GM15510 (cell line): ENCODE data around the gene THEM4.

Source experiments
- POLR2A ChIP-seq: IDR thresholded peaks from 3 replicates; pipeline ENCODE4 v1.6.1; 2011; ENCODE audit warnings: borderline replicate concordance; ENCODE audit not compliant: insufficient read length; ENCODE audit errors: extremely low read depth

The THEM4 gene

DNA sequence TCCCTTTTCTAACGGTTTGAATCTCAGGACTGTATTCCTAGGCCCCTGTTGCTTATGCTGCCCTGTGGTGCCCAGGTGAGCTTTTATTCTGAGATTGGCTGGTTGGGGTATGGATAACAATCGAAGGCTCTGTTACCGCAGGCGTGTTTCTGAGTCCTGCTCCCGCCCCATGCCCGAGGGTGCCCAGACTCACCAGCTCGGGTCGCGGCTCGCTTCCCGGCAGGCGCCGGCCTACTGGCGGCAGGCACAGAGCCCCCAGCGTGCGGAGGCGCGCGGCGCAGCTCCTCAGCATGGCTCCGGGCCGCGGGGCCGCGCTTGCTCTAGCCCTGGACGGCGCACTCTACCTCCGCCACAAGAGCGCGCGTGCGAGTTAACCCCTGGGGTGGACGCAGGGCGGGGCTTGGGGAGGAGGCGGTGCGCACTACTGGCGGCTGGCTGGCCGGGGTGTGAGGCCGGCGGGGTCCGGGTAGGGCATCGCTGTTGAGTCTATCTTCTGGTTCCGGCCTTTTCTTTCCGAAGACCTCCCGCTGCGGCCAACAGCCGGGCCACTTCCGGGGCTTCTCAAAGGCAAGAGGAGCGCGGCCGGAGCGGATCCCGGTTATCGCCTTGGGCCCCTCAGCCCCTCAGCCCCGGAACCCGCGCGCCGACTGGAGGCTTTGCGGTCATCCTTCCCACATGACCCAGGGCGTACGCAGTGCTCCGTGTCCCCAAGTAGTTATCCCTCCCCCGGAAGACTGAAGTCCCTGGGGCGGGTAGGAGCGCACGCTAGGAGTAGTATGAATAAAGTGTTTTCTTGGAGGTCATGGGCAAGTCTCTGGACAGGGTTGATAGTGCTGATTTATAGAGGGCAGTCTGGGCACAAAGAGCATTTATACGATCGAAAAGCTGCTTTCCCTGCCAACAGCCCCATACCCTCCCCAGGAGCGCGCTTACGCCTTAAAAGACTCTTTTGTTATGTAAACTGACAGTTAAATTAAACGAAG lies at the start of gene THEM4:
Gene THEM4, minus strand, starts transcription at position 345 of the 983 bp plus-strand sequence. Its CDS starts 53 bp downstream, at position 292.
- peak; percentile 89 for TF ChIP-seq POLR2A

DNA sequence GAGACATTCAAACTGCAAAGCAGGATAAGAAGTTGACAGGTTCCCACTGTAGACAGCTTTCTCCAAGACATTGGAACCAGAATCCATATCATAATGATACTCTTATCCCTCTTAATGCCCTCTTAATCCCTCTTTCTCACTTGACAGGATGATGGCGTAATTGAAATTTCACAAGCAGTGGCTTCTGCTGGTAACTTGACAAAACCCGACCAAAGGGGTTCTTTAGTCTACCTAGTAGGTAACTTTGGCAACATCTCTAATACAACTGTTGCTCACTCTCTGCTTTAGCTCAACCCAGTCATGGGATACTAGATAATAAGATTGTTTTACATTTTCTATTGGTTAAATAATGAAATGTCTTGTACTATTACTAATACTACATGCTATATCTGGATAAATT lies 49.6 kb upstream of the THEM4 start:
- no peak for TF ChIP-seq POLR2A

DNA sequence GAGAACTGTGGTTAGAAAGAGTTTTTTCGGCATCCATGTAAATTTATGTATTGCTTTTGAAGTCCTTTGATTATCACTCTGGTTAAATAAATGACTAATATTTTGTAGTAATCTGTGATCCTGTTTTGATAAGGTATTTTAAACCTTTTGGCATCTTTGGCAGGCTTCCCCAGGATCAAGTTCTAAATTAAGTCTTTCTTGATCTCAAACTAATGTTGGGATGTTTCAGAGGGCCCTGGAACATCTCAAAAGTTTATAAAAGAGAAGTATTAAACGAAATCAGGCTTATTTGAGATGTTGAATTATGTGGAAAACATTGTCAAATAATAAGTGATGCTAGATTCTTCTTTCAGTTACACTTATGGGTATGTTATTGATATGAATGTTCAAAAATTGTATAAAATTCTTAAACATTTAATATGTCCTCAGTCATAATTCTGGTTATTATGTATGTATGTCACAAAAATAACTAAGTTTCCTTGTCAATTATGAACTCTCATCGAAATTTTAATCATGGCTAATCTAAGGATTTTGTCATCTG lies 47.7 kb upstream of the THEM4 start:
- TF ChIP-seq POLR2A, result no peak

DNA sequence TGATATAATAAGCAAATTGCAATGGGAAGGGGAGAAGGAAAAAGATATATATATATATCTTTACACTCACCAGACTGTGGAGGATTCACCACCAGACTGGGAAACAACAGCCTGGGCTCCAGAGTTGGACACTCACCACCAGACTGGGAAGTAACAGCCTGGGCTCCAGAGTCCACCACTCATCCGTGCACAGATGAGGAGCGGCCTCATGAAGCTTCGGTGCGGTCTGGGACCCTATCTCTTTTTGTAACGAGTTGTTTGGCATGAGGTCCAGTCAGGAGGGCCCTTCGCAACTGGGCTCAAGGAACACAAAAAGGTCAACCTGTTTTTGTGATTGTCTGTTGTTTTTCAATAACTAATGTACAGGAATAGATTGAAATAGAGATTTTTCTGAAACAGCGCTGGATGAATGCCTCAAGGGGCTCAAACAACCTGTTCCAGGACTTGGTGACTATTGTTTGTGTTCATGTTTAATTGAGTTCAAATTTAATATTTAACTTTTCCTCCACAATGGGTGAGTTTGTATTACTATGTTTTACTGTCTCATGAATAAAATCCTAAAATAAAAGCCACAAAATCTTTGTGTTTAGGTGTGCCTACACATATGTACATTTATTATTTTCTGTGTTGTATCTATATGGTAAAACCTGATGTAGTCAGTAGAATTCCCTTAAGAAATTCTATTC lies 44.2 kb upstream of the THEM4 start:
- TF ChIP-seq POLR2A, result no peak

DNA sequence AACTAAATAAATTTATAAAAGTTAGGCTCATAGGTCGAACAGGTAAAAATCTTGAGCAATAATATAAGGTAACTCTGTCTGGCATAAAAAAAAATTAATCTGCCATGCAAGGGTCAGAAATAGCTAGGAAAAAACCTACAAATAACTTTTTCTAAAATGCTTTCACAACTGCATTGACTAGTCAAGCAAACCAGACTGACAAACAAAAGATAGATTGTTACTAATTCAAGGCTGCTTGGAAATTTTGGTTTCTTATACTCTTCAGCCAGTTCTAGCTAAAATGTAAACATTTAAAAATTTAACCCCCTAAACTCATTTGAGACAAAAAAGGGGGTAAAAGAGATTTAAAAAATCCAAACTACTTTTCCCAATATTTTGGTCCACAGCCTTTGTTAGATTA lies 43.5 kb upstream of the THEM4 start:
- TF ChIP-seq POLR2A, result no peak

DNA sequence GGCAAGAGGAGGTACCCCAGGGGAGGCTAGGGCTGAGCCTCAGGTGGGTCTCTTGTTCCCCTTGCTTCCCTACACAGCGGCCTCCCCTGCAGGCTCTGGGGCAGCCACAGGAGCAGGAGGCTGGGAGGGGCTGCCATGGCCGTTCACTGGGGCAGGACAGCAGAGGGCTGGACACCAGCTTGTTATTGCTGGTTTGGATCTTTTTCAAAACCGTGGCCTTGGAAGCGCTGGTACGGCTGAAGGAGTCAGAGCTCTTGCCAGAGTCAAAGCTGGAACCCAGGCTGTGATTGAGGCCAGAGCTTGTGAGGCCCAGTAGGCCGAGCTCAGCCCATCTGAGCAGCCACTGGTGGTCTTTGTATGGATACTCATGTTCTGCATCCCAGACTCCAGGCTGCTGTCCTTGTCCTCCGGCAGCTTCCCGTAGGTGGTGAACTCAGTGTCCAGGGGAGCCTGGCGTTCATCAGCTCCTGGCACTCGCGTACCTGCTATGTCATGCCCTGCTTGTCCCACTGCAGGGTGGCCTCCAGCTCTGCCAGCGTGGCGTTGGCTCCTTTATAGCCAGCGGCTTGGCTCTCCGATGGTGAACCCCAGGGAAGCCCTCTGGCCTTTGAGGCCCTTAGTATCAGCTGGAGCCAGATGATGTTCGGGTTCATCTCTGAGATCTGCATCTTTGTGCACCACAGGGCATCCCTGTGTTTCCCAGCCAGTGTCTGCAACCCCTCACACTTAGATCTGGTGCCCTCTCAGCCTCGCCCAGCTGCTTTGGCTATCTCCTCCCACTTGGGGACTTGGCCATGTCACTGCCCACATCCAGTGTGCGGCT lies 40.3 kb upstream of the THEM4 start:
- no peak for TF ChIP-seq POLR2A

DNA sequence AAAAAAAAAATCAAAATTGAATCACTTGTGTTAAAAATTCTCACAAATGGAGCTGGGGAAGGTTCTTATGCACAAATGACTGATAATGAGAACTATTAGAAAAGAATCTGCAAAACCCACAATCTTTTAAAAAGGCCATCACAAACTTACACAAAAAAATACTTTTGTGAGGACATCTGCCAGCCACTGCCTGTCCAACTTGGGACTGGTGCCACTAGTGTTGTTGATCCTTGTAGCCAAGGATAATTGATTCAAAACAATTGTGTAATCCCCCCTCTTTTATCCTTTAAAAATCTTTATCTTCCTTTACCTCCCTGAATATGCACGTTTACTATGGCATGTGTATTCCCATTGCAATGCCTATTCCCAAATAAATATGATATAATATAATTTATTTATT lies 39.2 kb upstream of the THEM4 start:
- no peak for TF ChIP-seq POLR2A

DNA sequence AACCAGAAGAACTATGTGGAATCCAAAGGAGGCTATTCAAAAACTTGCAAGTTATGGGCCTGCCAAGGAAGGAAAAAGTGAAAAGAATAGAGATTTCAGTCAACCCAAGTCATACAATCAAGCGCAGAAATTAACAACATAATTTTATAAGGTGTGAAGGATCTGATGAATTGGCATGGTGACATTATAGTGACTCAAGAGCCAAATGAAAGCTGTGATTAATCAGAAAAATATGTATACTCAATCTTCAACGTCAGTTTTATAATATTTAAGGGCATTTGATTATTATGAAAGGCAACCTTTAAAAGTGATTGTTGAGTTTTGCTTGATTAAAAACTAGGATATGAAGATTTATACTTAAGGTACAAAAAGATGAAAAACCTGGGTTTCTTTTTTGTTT lies 37.8 kb upstream of the THEM4 start:
- TF ChIP-seq POLR2A, result no peak

DNA sequence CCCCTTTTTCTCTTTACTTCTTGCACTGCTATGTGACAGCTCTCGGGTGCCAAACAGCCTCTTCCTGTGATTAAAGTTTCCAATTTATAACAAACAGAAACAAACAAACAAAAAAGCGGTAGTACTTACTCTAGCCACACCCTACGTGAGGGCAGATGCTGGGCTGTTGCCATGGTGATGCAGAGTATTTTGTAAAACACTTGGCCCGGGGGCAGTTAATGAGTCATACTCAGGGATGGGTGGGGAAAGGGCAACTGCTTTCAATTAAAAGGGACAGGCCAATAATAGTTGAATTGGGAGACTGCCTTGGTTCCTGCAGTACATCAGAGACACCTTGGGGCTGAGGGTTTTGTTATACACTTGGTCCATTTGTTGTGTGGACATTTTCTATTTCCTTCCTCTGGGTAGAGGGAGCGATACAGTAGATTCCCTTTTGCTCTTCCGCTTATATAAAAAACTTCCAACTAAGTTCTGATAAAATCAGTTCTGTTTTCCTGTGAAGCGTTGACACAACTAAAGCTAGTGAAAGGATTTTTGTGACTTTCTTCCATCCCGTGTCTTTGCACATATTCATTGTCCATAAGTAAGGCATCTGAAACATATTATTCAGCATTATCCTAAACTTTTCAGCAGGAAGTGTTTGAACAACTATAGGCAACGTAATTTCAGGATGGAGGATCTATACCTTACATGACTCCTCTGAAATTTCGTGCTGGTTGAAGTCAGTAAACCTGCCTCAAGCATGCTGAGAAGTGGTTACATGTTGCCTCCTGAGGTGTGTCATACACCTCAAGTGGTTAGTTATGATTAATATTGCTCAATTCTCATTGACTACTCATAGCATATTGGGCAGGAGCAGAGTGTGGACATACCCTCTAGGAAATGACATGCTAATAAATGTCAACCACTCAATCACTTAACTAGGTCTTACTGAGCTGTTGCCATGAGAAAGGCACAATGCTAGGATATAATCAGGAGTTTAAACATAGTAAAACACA lies 36.7 kb upstream of the THEM4 start:
- no peak for TF ChIP-seq POLR2A

DNA sequence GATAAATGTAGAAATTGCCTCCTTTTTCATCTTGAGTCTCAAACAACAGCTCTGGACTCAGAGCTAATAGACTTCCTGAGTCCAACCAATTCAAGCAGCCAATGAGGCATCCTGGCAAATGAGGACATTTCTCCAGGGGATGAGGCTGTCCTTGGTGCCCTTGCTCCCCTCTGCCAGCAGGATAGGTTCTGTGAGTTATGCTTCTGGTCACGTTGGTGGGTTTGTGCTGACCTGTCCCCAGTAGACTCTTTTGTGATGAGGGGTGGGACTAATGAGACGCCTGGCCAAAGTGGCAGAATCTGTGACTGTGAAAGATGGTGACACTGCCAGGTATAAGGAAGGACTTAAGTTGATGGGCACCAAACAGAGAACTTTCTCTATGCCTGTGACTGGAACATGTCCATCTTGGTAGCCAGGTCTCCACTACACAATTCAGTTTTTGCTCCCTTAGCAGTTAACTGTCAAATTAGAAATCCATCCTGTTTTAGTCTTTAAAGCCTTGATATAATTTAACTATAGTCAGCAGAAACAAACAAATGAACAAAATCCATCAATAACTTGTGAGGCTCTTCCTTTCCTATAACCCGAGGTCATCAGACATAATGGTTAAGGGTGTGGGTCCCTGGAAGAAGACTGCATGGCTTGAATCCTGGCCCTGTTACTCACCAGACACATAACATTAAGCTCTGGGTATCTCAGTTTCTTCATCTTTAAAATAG lies 35.7 kb upstream of the THEM4 start:
- no peak for TF ChIP-seq POLR2A

DNA sequence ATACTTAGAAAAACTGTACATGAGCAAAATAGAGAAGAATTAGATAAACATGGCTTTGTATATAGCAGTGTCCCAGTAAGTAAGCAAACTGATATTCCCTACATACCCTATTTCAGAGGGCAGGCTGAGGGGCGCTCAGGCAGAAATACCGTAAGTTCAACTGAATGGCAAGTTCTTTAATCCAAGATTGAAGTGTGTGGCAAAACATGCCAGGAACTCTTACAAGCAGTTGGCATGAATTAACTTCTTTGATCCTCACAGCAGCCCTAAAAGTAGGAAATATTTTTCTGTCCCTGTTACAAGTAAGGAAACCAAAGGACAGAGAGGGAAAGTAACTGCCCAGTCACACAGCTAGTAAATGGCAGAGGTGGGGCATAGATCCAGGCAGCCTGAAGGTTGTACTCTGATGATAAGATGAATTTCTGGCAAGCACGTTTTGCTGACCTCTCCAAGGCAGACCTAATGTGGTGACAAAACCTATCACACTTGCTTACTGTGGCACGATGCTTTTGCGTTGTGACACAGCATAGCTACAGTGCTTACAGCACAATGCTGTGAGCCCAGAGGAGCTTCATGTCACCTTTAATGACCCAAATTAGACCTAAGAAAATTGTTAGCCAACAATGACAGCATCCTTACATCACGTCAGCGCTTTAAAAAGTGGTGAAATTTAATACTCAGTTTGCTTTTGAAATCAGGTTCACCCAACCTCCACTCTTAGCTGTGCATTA lies 35.0 kb upstream of the THEM4 start:
- no peak for TF ChIP-seq POLR2A

DNA sequence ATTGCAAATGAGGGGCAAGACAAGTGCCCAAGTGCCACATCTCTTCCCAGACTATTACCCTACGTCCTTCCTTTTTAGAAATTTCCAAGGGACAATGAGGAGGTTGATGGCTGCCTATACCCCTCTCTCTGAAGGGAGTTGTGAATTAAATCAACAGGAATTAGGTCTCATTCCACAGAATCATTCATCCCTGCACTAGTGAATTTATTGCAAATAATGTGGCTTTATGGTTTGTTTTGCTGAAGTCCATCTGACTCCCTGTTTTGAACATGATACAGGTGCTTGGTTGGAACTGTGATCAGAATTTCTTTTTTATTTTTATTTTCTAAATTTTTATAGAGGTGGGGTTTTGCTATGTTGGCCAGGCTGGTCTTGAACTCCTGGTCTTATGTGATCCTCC lies 34.3 kb upstream of the THEM4 start:
- TF ChIP-seq POLR2A, result no peak
